KMS-11 (cell line): ENCODE results near the gene PDLIM1.

Source experiments
- H2AFZ ChIP-seq: fragments of 200-600 bp; sonication (generic); 2 replicates; pipeline ENCODE4 v1.6.1; 2016; ENCODE audit warnings: antibody characterized with exemption, mixed run types, low read depth
- H3K27ac ChIP-seq: fragments of 200-600 bp; sonication (generic); 2 replicates; pipeline ENCODE4 v1.6.1; 2016; ENCODE audit warnings: mild to moderate bottlenecking, mixed run types
- H3K27me3 ChIP-seq: fragments of 200-600 bp; sonication (generic); 2 replicates; pipeline ENCODE4 v1.6.1; 2017; ENCODE audit warnings: mild to moderate bottlenecking, low read depth, mixed run types, moderate library complexity; ENCODE audit not compliant: insufficient read depth
- H3K36me3 ChIP-seq: fragments of 200-600 bp; sonication (generic); 2 replicates; pipeline ENCODE4 v1.6.1; 2017; ENCODE audit warnings: mild to moderate bottlenecking, mixed run types; ENCODE audit not compliant: insufficient read depth
- H3K4me1 ChIP-seq: fragments of 200-600 bp; sonication (generic); 2 replicates; pipeline ENCODE4 v1.6.1; 2016; ENCODE audit warnings: mild to moderate bottlenecking, low read depth, mixed run types; ENCODE audit not compliant: poor library complexity, severe bottlenecking
- H3K4me2 ChIP-seq: fragments of 200-600 bp; sonication (generic); 2 replicates; pipeline ENCODE4 v1.7.0; 2016; ENCODE audit warnings: mild to moderate bottlenecking, mixed run types
- H3K4me3 ChIP-seq: fragments of 200-600 bp; sonication (generic); IDR thresholded peaks from 2 replicates; pipeline ENCODE4 v1.6.1; 2017; ENCODE audit warnings: low read depth, low read length, mixed read lengths; ENCODE audit not compliant: insufficient read depth
- H3K79me2 ChIP-seq: fragments of 200-600 bp; sonication (generic); 2 replicates; pipeline ENCODE4 v1.6.1; 2016; ENCODE audit warnings: low read depth, mixed run types; ENCODE audit not compliant: insufficient read depth
- H3K9ac ChIP-seq: fragments of 200-600 bp; sonication (generic); 2 replicates; pipeline ENCODE4 v1.6.1; 2016; ENCODE audit warnings: mild to moderate bottlenecking, mixed run types
- H4K20me1 ChIP-seq: fragments of 200-600 bp; sonication (generic); 2 replicates; pipeline ENCODE4 v1.6.1; 2016; ENCODE audit warnings: mild to moderate bottlenecking, mixed run types; ENCODE audit not compliant: insufficient read depth
- TF ChIP-seq, protein P1 (sequence below): fragments of 200-600 bp; sonication (generic); conservative IDR thresholded peaks from 2 replicates; pipeline ENCODE4 v1.6.1; 2017; ENCODE audit warnings: low read depth, mild to moderate bottlenecking, antibody characterized with exemption, low read length, moderate library complexity, mixed read lengths

Gene PDLIM1

GRCh38 chr10:95291365-95292039 lies 699 bp upstream of the PDLIM1 start:
- H3K4me2 ChIP-seq, result peak overlapping the region; percentile 51
- H4K20me1 ChIP-seq, result no peaks in the 10 kb centered on the region
- TF ChIP-seq, protein P1, sequence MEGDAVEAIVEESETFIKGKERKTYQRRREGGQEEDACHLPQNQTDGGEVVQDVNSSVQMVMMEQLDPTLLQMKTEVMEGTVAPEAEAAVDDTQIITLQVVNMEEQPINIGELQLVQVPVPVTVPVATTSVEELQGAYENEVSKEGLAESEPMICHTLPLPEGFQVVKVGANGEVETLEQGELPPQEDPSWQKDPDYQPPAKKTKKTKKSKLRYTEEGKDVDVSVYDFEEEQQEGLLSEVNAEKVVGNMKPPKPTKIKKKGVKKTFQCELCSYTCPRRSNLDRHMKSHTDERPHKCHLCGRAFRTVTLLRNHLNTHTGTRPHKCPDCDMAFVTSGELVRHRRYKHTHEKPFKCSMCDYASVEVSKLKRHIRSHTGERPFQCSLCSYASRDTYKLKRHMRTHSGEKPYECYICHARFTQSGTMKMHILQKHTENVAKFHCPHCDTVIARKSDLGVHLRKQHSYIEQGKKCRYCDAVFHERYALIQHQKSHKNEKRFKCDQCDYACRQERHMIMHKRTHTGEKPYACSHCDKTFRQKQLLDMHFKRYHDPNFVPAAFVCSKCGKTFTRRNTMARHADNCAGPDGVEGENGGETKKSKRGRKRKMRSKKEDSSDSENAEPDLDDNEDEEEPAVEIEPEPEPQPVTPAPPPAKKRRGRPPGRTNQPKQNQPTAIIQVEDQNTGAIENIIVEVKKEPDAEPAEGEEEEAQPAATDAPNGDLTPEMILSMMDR, result no peak
- peak overlapping the region; percentile 91; the same call in 1 of the 2 replicates for H3K9ac ChIP-seq
- peaks cover 38% of the 10 kb centered on the region for H3K79me2 ChIP-seq
- no peaks in the 10 kb centered on the region for H3K27me3 ChIP-seq
- H3K36me3 ChIP-seq, result no peaks in the 10 kb centered on the region
- H2AFZ ChIP-seq, result peak overlapping the region; percentile 83; the same call in 1 of the 2 replicates
- peaks cover 79% of the 10 kb centered on the region for H3K4me1 ChIP-seq
- no peak overlapping the region for H3K4me3 ChIP-seq
- H3K27ac ChIP-seq, result peak overlapping the region; percentile 51; the same call in 1 of the 2 replicates

GRCh38 chr10:95289921-95290421 lies 832 bp downstream of the PDLIM1 start:
- Histone ChIP-seq H3K9ac (peak overlapping the region; percentile 91), H3K27ac (no peak overlapping the region), H4K20me1 (no peaks in the 10 kb centered on the region), H3K4me1 (peaks cover 64% of the 10 kb centered on the region), H2AFZ (peak overlapping the region; percentile 79), H3K36me3 (no peaks in the 10 kb centered on the region), H3K27me3 (no peaks in the 10 kb centered on the region), H3K4me3 (no peak overlapping the region), H3K79me2 (peaks cover 38% of the 10 kb centered on the region), H3K4me2 (peak overlapping the region; percentile 99)
- TF ChIP-seq, protein P1, result no peak

GRCh38 chr10:95289003-95289920 lies 1.5 kb downstream of the PDLIM1 start:
- TF ChIP-seq, protein P1, result no peak
- Histone ChIP-seq H3K27ac (no peak overlapping the region), H3K4me1 (peaks cover 57% of the 10 kb centered on the region), H3K4me2 (peak overlapping the region; percentile 99), H3K9ac (peak overlapping the region; percentile 91; the same call in 1 of the 2 replicates), H3K27me3 (no peaks in the 10 kb centered on the region), H2AFZ (no peak overlapping the region), H3K4me3 (no peak overlapping the region), H3K79me2 (peaks cover 38% of the 10 kb centered on the region), H4K20me1 (no peaks in the 10 kb centered on the region), H3K36me3 (no peaks in the 10 kb centered on the region)

- TF ChIP-seq, protein P1, result no peak
- Histone ChIP-seq H3K27me3 (no peaks in the 10 kb centered on the region), H2AFZ (no peak overlapping the region), H3K27ac (no peak overlapping the region), H3K36me3 (no peaks in the 10 kb centered on the region), H3K4me1 (peaks cover 47% of the 10 kb centered on the region), H4K20me1 (no peaks in the 10 kb centered on the region), H3K4me2 (no peak overlapping the region; the same call in 1 of the 2 replicates), H3K4me3 (no peak overlapping the region), H3K79me2 (peaks cover 40% of the 10 kb centered on the region), H3K9ac (no peak overlapping the region)
Measured at GRCh38 chr10:95288303-95288702, 2.5 kb downstream of the PDLIM1 start.
